GM21526 (cell line): ENCODE data around the gene COL4A2.

Experiments
- ATAC-seq: cut with Tn5 transposase; IDR thresholded peaks from one replicate; pipeline ENCODE4 v1.9.1; 2021; ENCODE audit warnings: moderate library complexity; ENCODE audit not compliant: unreplicated experiment, low FRiP score

COL4A2 gene

GRCh38 chr13:110541526-110541920 is 234.4 kb downstream of the COL4A2 start:
- no peak for ATAC-seq

- ATAC-seq = no peak
Measured at GRCh38 chr13:110542169-110542796, 235.2 kb downstream of the COL4A2 start.

- ATAC-seq = no peak
Measured at GRCh38 chr13:110546378-110546777, 239.3 kb downstream of the COL4A2 start.

- ATAC-seq = no peak
Measured at GRCh38 chr13:110546926-110547325, 239.8 kb downstream of the COL4A2 start.

GRCh38 chr13:110548891-110549794 is 242.1 kb downstream of the COL4A2 start:
- no peak for ATAC-seq

GRCh38 chr13:110549795-110550160 is 242.7 kb downstream of the COL4A2 start:
- no peak for ATAC-seq

GRCh38 chr13:110551284-110551683 is 244.2 kb downstream of the COL4A2 start:
- ATAC-seq = no peak

GRCh38 chr13:110552767-110553166 is 245.7 kb downstream of the COL4A2 start:
- no peak for ATAC-seq

- no peak for ATAC-seq
Measured at GRCh38 chr13:110553417-110553816, 246.3 kb downstream of the COL4A2 start.

GRCh38 chr13:110554227-110554836 is 247.2 kb downstream of the COL4A2 start:
- no peak for ATAC-seq

- ATAC-seq = no peak
Measured at GRCh38 chr13:110554946-110555345, 247.9 kb downstream of the COL4A2 start.

- peak; percentile 48 for ATAC-seq
Measured at GRCh38 chr13:110555601-110556223, 248.6 kb downstream of the COL4A2 start.

GRCh38 chr13:110556224-110556606 is 249.1 kb downstream of the COL4A2 start:
- ATAC-seq = no peak

GRCh38 chr13:110557082-110557481 is 250.0 kb downstream of the COL4A2 start:
- ATAC-seq = no peak

GRCh38 chr13:110557610-110558305 is 250.7 kb downstream of the COL4A2 start:
- no peak for ATAC-seq

- no peak for ATAC-seq
Measured at GRCh38 chr13:110559429-110559943, 252.4 kb downstream of the COL4A2 start.

GRCh38 chr13:110559986-110560385 is 252.9 kb downstream of the COL4A2 start:
- ATAC-seq = no peak

GRCh38 chr13:110560601-110561343 is 253.7 kb downstream of the COL4A2 start:
- ATAC-seq = no peak

- ATAC-seq = peak; percentile 68
Measured at GRCh38 chr13:110561344-110562035, 254.4 kb downstream of the COL4A2 start, which contains the start of gene RAB20. Gene RAB20 (minus strand): TSS chr13:110561722. CDS start chr13:110561519, 203 bp downstream.
